ENCODE data around the gene MCMBP. TPM values are rescaled to one million over a fixed set of nuclear protein-coding genes. Genes with fewer than 3 reads are reported as not detected.

MCMBP gene
- total and polyA plus RNA-seq, 4 donors: 25.8 to 53.0 (median 50.2) TPM

DNA sequence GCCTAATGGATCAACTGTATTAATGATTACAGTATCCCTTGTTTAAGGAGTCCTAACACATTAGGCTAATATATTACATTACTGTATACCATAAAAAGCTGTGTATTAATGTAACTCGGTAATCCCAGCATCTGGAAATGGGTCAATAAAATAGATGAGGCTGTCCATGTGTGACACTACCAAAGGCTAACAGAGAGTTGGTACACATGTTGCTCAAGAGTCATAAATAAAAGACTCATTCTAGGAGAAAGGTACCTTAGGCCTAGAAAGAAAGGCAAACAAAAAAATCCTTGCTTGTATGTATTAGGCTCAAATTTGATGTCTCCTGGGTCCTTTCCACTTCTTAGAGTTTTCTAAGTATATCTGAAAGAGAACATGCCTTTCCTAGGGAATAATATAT is 14.6 kb downstream of the MCMBP start:
- Histone ChIP-seq H3K36me3 (ENCODE audit: control insufficient read depth in 4 of 4, insufficient read depth in 4 of 4, low read length in 4 of 4) (peaks cover 9 to 15% (median 13%) of the 10 kb centered on the region in 4 donors), H3K9ac (ENCODE audit: insufficient read depth in 1 of 2, low read length in 2 of 2) (no peak overlapping the region), H3K4me3 (no peak overlapping the region), H3K27me3 (ENCODE audit: control insufficient read depth in 3 of 3, insufficient read depth in 3 of 3, low read length in 2 of 3) (no peaks in the 10 kb centered on the region), H3K27ac (ENCODE audit: low read depth in 1 of 2, low read length in 1 of 2) (no peak overlapping the region), H3K4me1 (ENCODE audit: control insufficient read depth in 5 of 5, insufficient read depth in 5 of 5, low read length in 5 of 5) (no peaks in the 10 kb centered on the region), H3K9me3 (ENCODE audit: control insufficient read depth in 4 of 4, insufficient read depth in 3 of 4, low read length in 3 of 4) (no peaks in the 10 kb centered on the region)
- WGBS, 2 donors: 76 to 77% methylated on average over 1 of the region's 1 CpG
- TF ChIP-seq, protein P1, sequence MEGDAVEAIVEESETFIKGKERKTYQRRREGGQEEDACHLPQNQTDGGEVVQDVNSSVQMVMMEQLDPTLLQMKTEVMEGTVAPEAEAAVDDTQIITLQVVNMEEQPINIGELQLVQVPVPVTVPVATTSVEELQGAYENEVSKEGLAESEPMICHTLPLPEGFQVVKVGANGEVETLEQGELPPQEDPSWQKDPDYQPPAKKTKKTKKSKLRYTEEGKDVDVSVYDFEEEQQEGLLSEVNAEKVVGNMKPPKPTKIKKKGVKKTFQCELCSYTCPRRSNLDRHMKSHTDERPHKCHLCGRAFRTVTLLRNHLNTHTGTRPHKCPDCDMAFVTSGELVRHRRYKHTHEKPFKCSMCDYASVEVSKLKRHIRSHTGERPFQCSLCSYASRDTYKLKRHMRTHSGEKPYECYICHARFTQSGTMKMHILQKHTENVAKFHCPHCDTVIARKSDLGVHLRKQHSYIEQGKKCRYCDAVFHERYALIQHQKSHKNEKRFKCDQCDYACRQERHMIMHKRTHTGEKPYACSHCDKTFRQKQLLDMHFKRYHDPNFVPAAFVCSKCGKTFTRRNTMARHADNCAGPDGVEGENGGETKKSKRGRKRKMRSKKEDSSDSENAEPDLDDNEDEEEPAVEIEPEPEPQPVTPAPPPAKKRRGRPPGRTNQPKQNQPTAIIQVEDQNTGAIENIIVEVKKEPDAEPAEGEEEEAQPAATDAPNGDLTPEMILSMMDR (IDR thresholded peaks at IDR 0.05; ENCODE audit: control extremely low read depth, extremely low read depth): no peak
- no peak for ATAC-seq (ENCODE audit: insufficient read depth, low FRiP score)
- no peak for DNase-seq

DNA sequence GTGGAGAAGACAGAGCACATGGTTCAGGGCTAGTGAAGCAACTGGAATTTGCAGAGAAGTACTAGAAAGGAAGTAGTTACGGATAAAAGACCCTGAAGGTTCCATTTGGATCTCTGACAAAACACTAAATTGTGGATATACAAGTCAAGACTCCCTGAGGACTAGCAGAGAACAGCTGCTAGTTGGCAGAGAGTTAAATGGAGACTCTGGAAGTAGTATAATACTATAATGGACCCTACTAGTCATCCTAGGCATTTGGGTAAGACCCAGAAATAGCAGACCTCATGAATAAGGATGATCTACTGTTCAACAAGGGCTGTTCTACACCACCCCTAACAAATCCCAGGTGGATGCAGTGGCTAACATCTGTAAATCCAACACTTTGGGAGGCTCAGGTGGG is 19.1 kb downstream of the MCMBP start:
- Histone ChIP-seq H3K27ac (ENCODE audit: low read depth in 1 of 2, low read length in 1 of 2) (no peak overlapping the region), H3K4me1 (ENCODE audit: control insufficient read depth in 5 of 5, insufficient read depth in 5 of 5, low read length in 5 of 5) (no peaks in the 10 kb centered on the region), H3K27me3 (ENCODE audit: control insufficient read depth in 3 of 3, insufficient read depth in 3 of 3, low read length in 2 of 3) (no peaks in the 10 kb centered on the region), H3K4me3 (no peak overlapping the region), H3K36me3 (ENCODE audit: control insufficient read depth in 4 of 4, insufficient read depth in 4 of 4, low read length in 4 of 4) (peaks cover 19 to 37% (median 24%) of the 10 kb centered on the region in 4 donors), H3K9ac (ENCODE audit: insufficient read depth in 1 of 2, low read length in 2 of 2) (no peak overlapping the region), H3K9me3 (ENCODE audit: control insufficient read depth in 4 of 4, insufficient read depth in 3 of 4, low read length in 3 of 4) (no peaks in the 10 kb centered on the region)
- no peak for ATAC-seq (ENCODE audit: insufficient read depth, low FRiP score)
- TF ChIP-seq, protein P1 (IDR thresholded peaks at IDR 0.05; ENCODE audit: control extremely low read depth, extremely low read depth): no peak
- no peak for DNase-seq
- WGBS, 2 donors: 79 to 81% methylated on average over 1 of the region's 1 CpG

DNA sequence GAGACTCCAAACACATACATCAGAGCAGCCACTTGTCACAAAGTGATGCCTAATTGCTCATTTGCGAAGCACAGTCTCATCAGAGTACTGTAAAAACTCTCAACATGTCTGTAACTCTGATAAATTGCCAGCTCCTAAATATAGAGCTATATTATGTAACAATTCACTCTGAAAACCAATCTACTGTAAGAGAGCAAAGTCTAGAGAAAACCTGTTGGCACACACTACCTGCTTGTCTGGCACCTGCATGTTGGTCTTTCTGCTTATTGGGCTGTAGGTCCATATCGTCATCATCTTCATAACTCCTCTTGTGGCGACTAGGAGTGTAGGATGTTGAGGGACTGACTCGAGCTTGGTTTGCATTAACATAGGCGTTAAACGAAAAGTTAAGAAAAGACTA is 19.8 kb downstream of the MCMBP start:
- no peaks in the 10 kb centered on the region for H3K27me3 ChIP-seq (ENCODE audit: control insufficient read depth in 3 of 3, insufficient read depth in 3 of 3, low read length in 2 of 3)
- no peak overlapping the region for H3K27ac ChIP-seq (ENCODE audit: low read depth in 1 of 2, low read length in 1 of 2)
- no peaks in the 10 kb centered on the region for H3K9me3 ChIP-seq (ENCODE audit: control insufficient read depth in 4 of 4, insufficient read depth in 3 of 4, low read length in 3 of 4)
- 95 to 98% methylated on average over 6 of the region's 6 CpGs for WGBS, 2 donors
- H3K4me3 ChIP-seq: no peak overlapping the region
- H3K36me3 ChIP-seq (ENCODE audit: control insufficient read depth in 4 of 4, insufficient read depth in 4 of 4, low read length in 4 of 4): peaks cover 19 to 43% (median 25%) of the 10 kb centered on the region in 4 donors
- TF ChIP-seq, protein P1 (IDR thresholded peaks at IDR 0.05; ENCODE audit: control extremely low read depth, extremely low read depth): no peak
- ATAC-seq (ENCODE audit: insufficient read depth, low FRiP score): no peak
- no peak overlapping the region for H3K9ac ChIP-seq (ENCODE audit: insufficient read depth in 1 of 2, low read length in 2 of 2)
- no peak for DNase-seq
- H3K4me1 ChIP-seq (ENCODE audit: control insufficient read depth in 5 of 5, insufficient read depth in 5 of 5, low read length in 5 of 5): no peaks in the 10 kb centered on the region

DNA sequence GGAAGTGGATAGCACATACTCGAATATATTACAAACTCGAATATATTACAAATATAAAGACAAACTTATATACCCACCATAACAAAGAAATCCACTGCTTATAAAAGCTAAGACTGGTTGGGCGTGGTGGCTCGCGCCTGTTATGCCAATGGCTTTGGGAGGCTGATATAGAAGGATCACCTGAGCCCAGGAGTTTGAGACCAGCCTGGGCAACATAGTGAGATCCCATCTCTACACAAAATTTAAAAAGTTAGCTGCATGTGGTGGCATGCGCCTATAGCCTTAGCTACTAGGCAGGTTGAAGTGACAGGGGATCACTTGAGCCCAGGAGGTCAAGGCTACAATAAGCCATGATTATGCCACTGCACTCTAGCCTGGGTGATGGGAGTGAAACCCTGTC is 20.4 kb downstream of the MCMBP start:
- Histone ChIP-seq H3K9ac (ENCODE audit: insufficient read depth in 1 of 2, low read length in 2 of 2) (no peak overlapping the region), H3K27ac (ENCODE audit: low read depth in 1 of 2, low read length in 1 of 2) (no peak overlapping the region), H3K27me3 (ENCODE audit: control insufficient read depth in 3 of 3, insufficient read depth in 3 of 3, low read length in 2 of 3) (no peaks in the 10 kb centered on the region), H3K9me3 (ENCODE audit: control insufficient read depth in 4 of 4, insufficient read depth in 3 of 4, low read length in 3 of 4) (no peaks in the 10 kb centered on the region), H3K4me3 (no peak overlapping the region), H3K36me3 (ENCODE audit: control insufficient read depth in 4 of 4, insufficient read depth in 4 of 4, low read length in 4 of 4) (peaks cover 22 to 45% (median 25%) of the 10 kb centered on the region in 4 donors), H3K4me1 (ENCODE audit: control insufficient read depth in 5 of 5, insufficient read depth in 5 of 5, low read length in 5 of 5) (no peaks in the 10 kb centered on the region)
- DNase-seq (no peak), ATAC-seq (ENCODE audit: insufficient read depth, low FRiP score) (no peak)
- WGBS, 2 donors: 97 to 99% methylated on average over 6 of the region's 6 CpGs
- TF ChIP-seq, protein P1 (IDR thresholded peaks at IDR 0.05; ENCODE audit: control extremely low read depth, extremely low read depth): no peak

Data from lung (tissue), 12 donors.